Measurements from ENCODE around the gene ZNF804A. TPM values are rescaled to one million over a fixed set of nuclear protein-coding genes. Genes with fewer than 3 reads are reported as not detected.

Gene ZNF804A
- total RNA-seq, 2 experiments from 2014 or later, result not detected

- H3K27ac Mint-ChIP-seq, result no peak overlapping the region
- intact Hi-C loops (cut with micrococcal nuclease), result no loop called here
- no peak overlapping the region for H3K4me3 Mint-ChIP-seq
- no peaks in the 10 kb centered on the region for H3K36me3 Mint-ChIP-seq (ENCODE audit: low read depth)
- no peak for DNase-seq
- peaks cover 4% of the 10 kb centered on the region for H3K9me3 Mint-ChIP-seq
- CTCF ChIA-PET, result no interaction called here
- H3K27me3 Mint-ChIP-seq (ENCODE audit: low read depth), result no peaks in the 10 kb centered on the region
- no peaks in the 10 kb centered on the region for H3K4me1 Mint-ChIP-seq (ENCODE audit: low read depth)
These were observed 19.1 kb upstream of the ZNF804A start for GRCh38 chr2:184579226-184579625.

- CTCF ChIA-PET, result no interaction called here
- Mint-ChIP-seq H3K4me1 (ENCODE audit: low read depth) (no peaks in the 10 kb centered on the region), H3K4me3 (no peak overlapping the region), H3K9me3 (no peaks in the 10 kb centered on the region), H3K27ac (no peak overlapping the region), H3K27me3 (ENCODE audit: low read depth) (no peaks in the 10 kb centered on the region), H3K36me3 (ENCODE audit: low read depth) (no peaks in the 10 kb centered on the region)
- no peak for DNase-seq
- intact Hi-C loops (cut with micrococcal nuclease), result no loop called here
These were observed 16.9 kb upstream of the ZNF804A start for GRCh38 chr2:184581391-184581790.

GRCh38 chr2:184589261-184589660 is 9.1 kb upstream of the ZNF804A start:
- no peak overlapping the region for H3K4me3 Mint-ChIP-seq
- DNase-seq, result no peak
- no peaks in the 10 kb centered on the region for H3K36me3 Mint-ChIP-seq (ENCODE audit: low read depth)
- intact Hi-C loops (cut with micrococcal nuclease), result no loop called here
- H3K9me3 Mint-ChIP-seq, result peaks cover 4% of the 10 kb centered on the region
- H3K27ac Mint-ChIP-seq, result no peak overlapping the region
- no peaks in the 10 kb centered on the region for H3K4me1 Mint-ChIP-seq (ENCODE audit: low read depth)
- CTCF ChIA-PET, result no interaction called here
- H3K27me3 Mint-ChIP-seq (ENCODE audit: low read depth), result peaks cover 6% of the 10 kb centered on the region

GRCh38 chr2:184596819-184597411 is 1.4 kb upstream of the ZNF804A start:
- peaks cover 3% of the 10 kb centered on the region for H3K9me3 Mint-ChIP-seq
- peaks cover 45% of the 10 kb centered on the region for H3K27me3 Mint-ChIP-seq (ENCODE audit: low read depth)
- intact Hi-C loops (cut with micrococcal nuclease), result no loop called here
- CTCF ChIA-PET, result no interaction called here
- H3K4me1 Mint-ChIP-seq (ENCODE audit: low read depth), result peaks cover 13% of the 10 kb centered on the region
- H3K36me3 Mint-ChIP-seq (ENCODE audit: low read depth), result no peaks in the 10 kb centered on the region
- no peak overlapping the region for H3K4me3 Mint-ChIP-seq
- no peak for DNase-seq
- H3K27ac Mint-ChIP-seq, result no peak overlapping the region

GRCh38 chr2:184597571-184597991 is 748 bp upstream of the ZNF804A start:
- peak; percentile 4 for DNase-seq
- CTCF ChIA-PET, result no interaction called here
- Mint-ChIP-seq H3K9me3 (peaks cover 3% of the 10 kb centered on the region), H3K4me3 (no peak overlapping the region), H3K4me1 (ENCODE audit: low read depth) (peaks cover 13% of the 10 kb centered on the region), H3K27me3 (ENCODE audit: low read depth) (peaks cover 43% of the 10 kb centered on the region), H3K36me3 (ENCODE audit: low read depth) (no peaks in the 10 kb centered on the region), H3K27ac (peak overlapping the region; percentile 30)
- intact Hi-C loops (cut with micrococcal nuclease), result no loop called here

GRCh38 chr2:184598002-184598315 is 370 bp upstream of the ZNF804A start:
- peaks cover 40% of the 10 kb centered on the region for H3K27me3 Mint-ChIP-seq (ENCODE audit: low read depth)
- CTCF ChIA-PET, result no interaction called here
- H3K4me1 Mint-ChIP-seq (ENCODE audit: low read depth), result peaks cover 13% of the 10 kb centered on the region
- H3K27ac Mint-ChIP-seq, result no peak overlapping the region
- DNase-seq, result peak; percentile 7
- intact Hi-C loops (cut with micrococcal nuclease), result no loop called here
- no peaks in the 10 kb centered on the region for H3K9me3 Mint-ChIP-seq
- no peaks in the 10 kb centered on the region for H3K36me3 Mint-ChIP-seq (ENCODE audit: low read depth)
- no peak overlapping the region for H3K4me3 Mint-ChIP-seq

- CTCF ChIA-PET, result no interaction called here
- intact Hi-C loops (cut with micrococcal nuclease), result no loop called here
- H3K27me3 Mint-ChIP-seq (ENCODE audit: low read depth), result peaks cover 39% of the 10 kb centered on the region
These were observed 934 bp downstream of the ZNF804A start for GRCh38 chr2:184599054-184599871.

GRCh38 chr2:184599872-184600222 is 1.5 kb downstream of the ZNF804A start:
- Mint-ChIP-seq H3K4me3 (no peak overlapping the region), H3K4me1 (ENCODE audit: low read depth) (peaks cover 13% of the 10 kb centered on the region), H3K27ac (no peak overlapping the region), H3K27me3 (ENCODE audit: low read depth) (peaks cover 39% of the 10 kb centered on the region), H3K36me3 (ENCODE audit: low read depth) (no peaks in the 10 kb centered on the region), H3K9me3 (no peaks in the 10 kb centered on the region)
- intact Hi-C loops (cut with micrococcal nuclease), result no loop called here
- CTCF ChIA-PET, result no interaction called here
- no peak for DNase-seq

More at GRCh38 chr2:184599054-184599871, 934 bp downstream of the ZNF804A start:
- H3K9me3 Mint-ChIP-seq, result no peaks in the 10 kb centered on the region
- H3K27ac Mint-ChIP-seq, result no peak overlapping the region
- H3K4me3 Mint-ChIP-seq, result peak overlapping the region; percentile 45
- peaks cover 13% of the 10 kb centered on the region for H3K4me1 Mint-ChIP-seq (ENCODE audit: low read depth)
- DNase-seq, result no peak
- H3K36me3 Mint-ChIP-seq (ENCODE audit: low read depth), result no peaks in the 10 kb centered on the region

- peaks cover 1% of the 10 kb centered on the region for H3K9me3 Mint-ChIP-seq
- intact Hi-C loops (cut with micrococcal nuclease), result no loop called here
- H3K27ac Mint-ChIP-seq, result no peak overlapping the region
- peaks cover 20% of the 10 kb centered on the region for H3K27me3 Mint-ChIP-seq (ENCODE audit: low read depth)
- CTCF ChIA-PET, result no interaction called here
- DNase-seq, result no peak
- no peaks in the 10 kb centered on the region for H3K36me3 Mint-ChIP-seq (ENCODE audit: low read depth)
- H3K4me3 Mint-ChIP-seq, result no peak overlapping the region
- peaks cover 5% of the 10 kb centered on the region for H3K4me1 Mint-ChIP-seq (ENCODE audit: low read depth)
These were observed 4.4 kb downstream of the ZNF804A start for GRCh38 chr2:184602734-184603133.

GRCh38 chr2:184610891-184611290 is 12.6 kb downstream of the ZNF804A start:
- no peak for DNase-seq
- H3K27me3 Mint-ChIP-seq (ENCODE audit: low read depth), result no peaks in the 10 kb centered on the region
- H3K27ac Mint-ChIP-seq, result no peak overlapping the region
- peaks cover 7% of the 10 kb centered on the region for H3K9me3 Mint-ChIP-seq
- intact Hi-C loops (cut with micrococcal nuclease), result no loop called here
- H3K36me3 Mint-ChIP-seq (ENCODE audit: low read depth), result no peaks in the 10 kb centered on the region
- H3K4me3 Mint-ChIP-seq, result no peak overlapping the region
- no peaks in the 10 kb centered on the region for H3K4me1 Mint-ChIP-seq (ENCODE audit: low read depth)
- CTCF ChIA-PET, result interaction anchor here (0.6 kb wide), 1 partner anchor 287 kb away, joined by 3 read pairs; no protein-coding TSS in a partner anchor

- CTCF ChIA-PET, result no interaction called here
- no peak for DNase-seq
- Mint-ChIP-seq H3K27me3 (ENCODE audit: low read depth) (no peaks in the 10 kb centered on the region), H3K9me3 (peaks cover 6% of the 10 kb centered on the region), H3K36me3 (ENCODE audit: low read depth) (no peaks in the 10 kb centered on the region), H3K27ac (no peak overlapping the region), H3K4me1 (ENCODE audit: low read depth) (no peaks in the 10 kb centered on the region), H3K4me3 (no peak overlapping the region)
- intact Hi-C loops (cut with micrococcal nuclease), result no loop called here
These were observed 13.2 kb downstream of the ZNF804A start for GRCh38 chr2:184611361-184612085.

- Mint-ChIP-seq H3K27ac (no peak overlapping the region), H3K9me3 (peaks cover 2% of the 10 kb centered on the region), H3K4me1 (ENCODE audit: low read depth) (no peaks in the 10 kb centered on the region), H3K36me3 (ENCODE audit: low read depth) (no peaks in the 10 kb centered on the region), H3K4me3 (no peak overlapping the region), H3K27me3 (ENCODE audit: low read depth) (no peaks in the 10 kb centered on the region)
- intact Hi-C loops (cut with micrococcal nuclease), result no loop called here
- no peak for DNase-seq
- CTCF ChIA-PET, result no interaction called here
These were observed 22.0 kb downstream of the ZNF804A start for GRCh38 chr2:184620367-184620766.

- Mint-ChIP-seq H3K4me3 (no peak overlapping the region), H3K4me1 (ENCODE audit: low read depth) (no peaks in the 10 kb centered on the region), H3K9me3 (no peaks in the 10 kb centered on the region), H3K36me3 (ENCODE audit: low read depth) (no peaks in the 10 kb centered on the region), H3K27ac (no peak overlapping the region), H3K27me3 (ENCODE audit: low read depth) (no peaks in the 10 kb centered on the region)
- DNase-seq, result no peak
- intact Hi-C loops (cut with micrococcal nuclease), result no loop called here
- CTCF ChIA-PET, result no interaction called here
These were observed 26.0 kb downstream of the ZNF804A start for GRCh38 chr2:184624311-184624710.
